ENCODE measurements around the gene MAP4K2. TPM values are rescaled to one million over a fixed set of nuclear protein-coding genes. Genes with fewer than 3 reads are reported as not detected.

The MAP4K2 gene
- total and polyA plus RNA-seq, 4 experiments from 2014 or later: 32.3 to 128 (median 89.8) TPM

DNA sequence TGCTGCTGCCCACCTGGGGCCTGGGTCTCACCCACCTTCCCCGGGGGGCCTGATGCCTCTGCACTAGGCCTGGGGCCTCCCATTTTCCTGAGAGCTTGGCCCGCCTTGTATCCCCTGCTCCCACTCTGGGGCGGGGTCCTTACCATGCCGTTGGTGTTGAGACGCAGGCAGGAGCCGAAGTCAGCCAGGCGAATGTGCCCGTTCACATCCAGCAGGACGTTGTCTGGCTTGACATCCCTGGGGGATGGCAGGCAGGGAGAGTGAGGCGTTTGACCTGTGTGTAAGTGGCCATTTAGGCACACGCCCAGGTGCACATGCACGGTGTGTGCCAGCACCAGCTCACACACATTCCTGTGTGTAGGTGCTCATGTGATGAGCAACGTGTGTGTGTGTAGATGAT, 36.3 kb upstream of the MAP4K2 start:
- Histone ChIP-seq H3K36me3 (ENCODE audit: insufficient read depth, low read length) (no peaks in the 10 kb centered on the region), H3K27ac (ENCODE audit: low read depth, low read length) (no peak overlapping the region), H3K27me3 (ENCODE audit: insufficient read depth, low read length) (no peaks in the 10 kb centered on the region), H3K4me3 (ENCODE audit: low read length in 2 of 2) (no peak overlapping the region), H3K4me1 (ENCODE audit: insufficient read depth, low read length) (peaks cover 8% of the 10 kb centered on the region), H3K9me3 (ENCODE audit: control insufficient read depth in 1 of 2, low read length in 2 of 2) (no peaks in the 10 kb centered on the region)
- peaks cover 0 to 5% of the 10 kb centered on the region in 2 donors for H3K36me3 Mint-ChIP-seq
- DNase-seq: no peak
- peak overlapping the region in 1 of 7 donors; percentile 47 for H3K27ac Mint-ChIP-seq
- no peaks in the 10 kb centered on the region for H3K9me3 Mint-ChIP-seq
- intact Hi-C loops (cut with micrococcal nuclease): no loop called here
- H3K27me3 Mint-ChIP-seq: no peaks in the 10 kb centered on the region
- ChIA-PET POLR2A (ENCODE audit: partially characterized antibody) (interaction anchor here (1.2 to 1.5 kb wide), 2 partner anchors 9 to 38 kb away, joined by 3 to 5 read pairs; no protein-coding TSS in a partner anchor), CTCF (ENCODE audit: partially characterized antibody) (interaction anchor here (1.2 to 1.6 kb wide), 2 partner anchors 49 to 55 kb away, joined by 3 to 4 read pairs; no protein-coding TSS in a partner anchor)
- peaks cover 3 to 16% (median 9%) of the 10 kb centered on the region in 4 donors for H3K4me1 Mint-ChIP-seq
- no peak overlapping the region for H3K4me3 Mint-ChIP-seq

DNA sequence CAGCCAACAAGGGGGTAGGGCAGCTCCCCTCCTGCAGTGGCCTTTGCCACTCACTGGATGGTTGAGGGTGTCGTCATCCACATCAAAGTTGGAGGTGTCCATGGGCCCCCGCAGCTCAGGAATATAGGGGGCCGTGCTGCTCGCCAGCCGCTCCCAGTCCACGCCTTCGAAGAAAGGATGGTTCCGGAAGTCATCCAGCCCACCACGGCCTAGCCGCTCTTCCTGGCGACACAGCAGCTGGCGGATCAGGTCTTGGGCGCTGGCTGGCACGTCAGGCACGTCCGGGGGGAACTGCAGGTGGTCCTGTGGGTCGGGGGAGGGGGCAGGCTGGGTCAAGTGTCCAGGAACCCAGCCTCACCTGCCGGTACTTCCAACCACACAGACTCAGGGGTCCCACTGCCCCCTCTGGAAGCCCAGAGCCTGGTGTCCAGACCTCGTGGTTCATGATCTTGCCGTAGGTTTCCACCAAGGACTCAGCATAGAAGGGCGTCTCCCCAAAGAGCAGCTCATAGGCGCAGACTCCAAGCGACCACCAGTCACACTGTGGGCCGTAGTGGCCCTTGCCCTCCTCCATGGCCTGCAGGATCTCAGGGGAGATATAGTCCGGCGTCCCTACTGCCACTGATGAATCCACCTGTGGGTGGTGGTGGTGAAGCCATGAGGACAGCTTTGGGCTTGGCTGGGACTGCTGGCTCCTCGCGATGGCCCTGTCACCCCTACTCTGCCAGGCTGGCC, 35.8 kb upstream of the MAP4K2 start:
- Histone ChIP-seq H3K27me3 (ENCODE audit: insufficient read depth, low read length) (no peaks in the 10 kb centered on the region), H3K36me3 (ENCODE audit: insufficient read depth, low read length) (no peaks in the 10 kb centered on the region), H3K4me1 (ENCODE audit: insufficient read depth, low read length) (peaks cover 4% of the 10 kb centered on the region), H3K9me3 (ENCODE audit: control insufficient read depth in 1 of 2, low read length in 2 of 2) (no peaks in the 10 kb centered on the region), H3K27ac (ENCODE audit: low read depth, low read length) (no peak overlapping the region), H3K4me3 (ENCODE audit: low read length in 2 of 2) (no peak overlapping the region)
- Mint-ChIP-seq H3K27ac (no peak overlapping the region), H3K9me3 (no peaks in the 10 kb centered on the region), H3K36me3 (peaks cover 0 to 5% of the 10 kb centered on the region in 2 donors), H3K4me3 (no peak overlapping the region), H3K4me1 (peaks cover under 1 to 12% (median 6%) of the 10 kb centered on the region in 4 donors), H3K27me3 (no peaks in the 10 kb centered on the region)
- CTCF ChIA-PET (ENCODE audit: partially characterized antibody): interaction anchor here (1.2 to 1.6 kb wide), 2 partner anchors 49 to 55 kb away, joined by 3 to 4 read pairs; no protein-coding TSS in a partner anchor
- POLR2A ChIA-PET (ENCODE audit: partially characterized antibody): no interaction called here
- peak in 1 of 5 donors; percentile 1 for DNase-seq
- intact Hi-C loops (cut with micrococcal nuclease): no loop called here

DNA sequence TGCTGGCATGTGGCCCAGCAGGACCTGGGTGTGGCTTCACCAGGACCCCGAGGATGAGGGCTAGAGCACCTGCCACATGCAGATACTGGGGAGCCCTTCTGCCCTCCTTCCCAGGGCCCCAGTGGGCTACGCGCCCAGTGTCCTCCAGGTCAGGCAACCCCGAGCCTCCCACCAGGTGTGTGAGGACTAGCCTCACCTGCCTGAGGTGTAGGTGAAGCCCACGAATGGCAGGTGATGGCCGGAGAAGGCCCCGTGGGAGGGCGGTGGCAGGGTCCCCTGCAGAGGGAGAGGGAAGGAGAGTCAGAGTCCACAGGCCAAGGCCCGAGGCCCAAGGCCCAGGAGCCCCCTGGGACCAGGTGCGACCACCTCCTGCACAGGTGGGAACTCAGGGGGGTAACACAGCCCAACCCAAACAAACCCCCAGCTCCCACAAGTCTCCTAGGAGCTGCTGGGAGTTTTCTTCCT, 34.9 kb upstream of the MAP4K2 start:
- POLR2A ChIA-PET (ENCODE audit: partially characterized antibody): no interaction called here
- Histone ChIP-seq H3K4me3 (ENCODE audit: low read length in 2 of 2) (no peak overlapping the region), H3K36me3 (ENCODE audit: insufficient read depth, low read length) (no peaks in the 10 kb centered on the region), H3K27me3 (ENCODE audit: insufficient read depth, low read length) (no peaks in the 10 kb centered on the region), H3K4me1 (ENCODE audit: insufficient read depth, low read length) (no peaks in the 10 kb centered on the region), H3K9me3 (ENCODE audit: control insufficient read depth in 1 of 2, low read length in 2 of 2) (no peaks in the 10 kb centered on the region), H3K27ac (ENCODE audit: low read depth, low read length) (no peak overlapping the region)
- intact Hi-C loops (cut with micrococcal nuclease): no loop called here
- Mint-ChIP-seq H3K4me1 (peaks cover 0 to 5% (median 3%) of the 10 kb centered on the region in 4 donors), H3K27ac (no peak overlapping the region), H3K9me3 (no peaks in the 10 kb centered on the region), H3K4me3 (no peak overlapping the region), H3K27me3 (no peaks in the 10 kb centered on the region), H3K36me3 (peaks cover 0 to 5% of the 10 kb centered on the region in 2 donors)
- CTCF ChIA-PET (ENCODE audit: partially characterized antibody): no interaction called here
- peak in 1 of 5 donors; percentile 25 for DNase-seq

DNA sequence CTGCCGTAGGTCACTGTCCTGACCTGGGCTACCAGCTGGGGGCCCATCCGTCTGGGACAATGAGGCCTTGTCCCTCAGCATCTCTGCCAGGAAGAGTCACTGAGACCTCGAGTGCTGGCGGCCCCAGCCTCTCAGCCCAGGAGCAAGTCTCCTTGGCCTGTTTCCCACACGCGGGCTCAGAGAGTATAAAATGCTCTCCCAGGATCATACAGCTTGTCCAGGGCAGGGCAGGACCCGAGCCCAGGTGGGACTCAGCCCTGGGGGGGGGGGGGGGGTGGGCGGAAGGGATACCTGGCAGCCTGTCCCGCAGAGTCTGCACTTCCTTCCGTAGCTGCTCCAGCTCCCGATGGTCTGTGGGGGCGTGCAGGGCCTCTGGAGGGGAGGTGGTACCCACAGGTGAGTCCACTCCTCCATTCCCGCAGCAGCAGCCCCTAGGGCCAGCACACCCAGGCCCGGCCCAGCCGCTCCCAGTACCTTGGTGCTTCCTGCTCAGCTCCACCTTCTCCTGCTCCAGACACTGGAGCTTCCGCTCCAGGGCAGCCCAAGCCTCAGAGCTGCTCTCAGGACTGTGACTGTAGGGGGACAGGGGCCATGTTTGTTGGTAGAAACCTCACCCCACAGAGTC, 33.5 kb upstream of the MAP4K2 start:
- peak in 1 of 5 donors; percentile 9 for DNase-seq
- no peak overlapping the region for H3K4me3 Mint-ChIP-seq
- Histone ChIP-seq H3K4me3 (ENCODE audit: low read length in 2 of 2) (no peak overlapping the region), H3K36me3 (ENCODE audit: insufficient read depth, low read length) (no peaks in the 10 kb centered on the region), H3K4me1 (ENCODE audit: insufficient read depth, low read length) (no peaks in the 10 kb centered on the region), H3K27me3 (ENCODE audit: insufficient read depth, low read length) (no peaks in the 10 kb centered on the region), H3K27ac (ENCODE audit: low read depth, low read length) (no peak overlapping the region), H3K9me3 (ENCODE audit: control insufficient read depth in 1 of 2, low read length in 2 of 2) (no peaks in the 10 kb centered on the region)
- no peaks in the 10 kb centered on the region for H3K27me3 Mint-ChIP-seq
- H3K4me1 Mint-ChIP-seq: peaks cover 0 to 4% (median 3%) of the 10 kb centered on the region in 4 donors
- CTCF ChIA-PET (ENCODE audit: partially characterized antibody): no interaction called here
- H3K27ac Mint-ChIP-seq: peak overlapping the region in 1 of 7 donors; percentile 46
- H3K36me3 Mint-ChIP-seq: peaks cover 3 to 5% of the 10 kb centered on the region in 2 donors
- H3K9me3 Mint-ChIP-seq: no peaks in the 10 kb centered on the region
- intact Hi-C loops (cut with micrococcal nuclease): no loop called here
- POLR2A ChIA-PET (ENCODE audit: partially characterized antibody): interaction anchor here (1.4 kb wide), 1 partner anchor 58 kb away, joined by 3 read pairs; the partner anchor contains the start of gene SF1

DNA sequence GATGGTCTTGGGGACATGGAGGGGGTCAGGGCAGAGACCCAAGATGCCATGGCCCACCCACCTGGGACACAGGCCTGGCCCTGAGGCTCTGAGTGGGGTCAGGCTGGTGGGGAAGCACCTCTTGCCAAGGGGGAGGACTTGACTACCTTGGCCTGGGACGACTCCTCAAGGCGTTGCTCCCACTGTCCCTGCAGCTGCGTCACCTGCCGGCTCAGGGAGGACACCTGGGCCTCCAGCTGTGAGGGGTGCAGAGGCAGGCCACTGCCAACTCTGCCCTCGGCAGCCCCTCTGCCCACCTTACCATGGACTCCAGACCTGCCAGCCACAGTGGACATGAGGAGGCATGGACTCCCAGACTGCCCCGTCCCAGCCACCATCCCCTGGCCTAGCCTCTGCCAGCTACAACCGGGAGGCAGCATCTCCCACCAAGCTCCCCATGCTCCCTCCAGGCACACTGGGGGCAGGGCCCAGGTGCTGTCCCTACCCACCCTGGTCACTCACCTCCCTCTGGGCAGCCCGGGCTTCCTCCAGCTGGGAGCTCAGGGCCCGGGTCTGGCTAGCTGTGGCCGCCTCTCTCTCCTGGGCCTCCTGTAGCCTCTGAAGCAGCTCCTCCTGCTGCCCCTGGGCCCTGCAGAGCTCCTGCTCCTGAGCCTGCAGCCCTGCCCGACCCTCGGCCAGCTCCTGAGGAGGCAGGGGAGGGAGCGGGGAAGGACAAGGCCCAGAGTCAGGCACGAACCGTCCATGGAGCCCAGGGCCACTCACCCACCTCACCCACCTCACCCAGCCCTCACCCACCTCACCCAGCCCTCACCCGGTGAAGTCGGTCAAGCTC, 32.8 kb upstream of the MAP4K2 start:
- Histone ChIP-seq H3K36me3 (ENCODE audit: insufficient read depth, low read length) (no peaks in the 10 kb centered on the region), H3K27me3 (ENCODE audit: insufficient read depth, low read length) (no peaks in the 10 kb centered on the region), H3K27ac (ENCODE audit: low read depth, low read length) (no peak overlapping the region), H3K4me1 (ENCODE audit: insufficient read depth, low read length) (no peaks in the 10 kb centered on the region), H3K9me3 (ENCODE audit: control insufficient read depth in 1 of 2, low read length in 2 of 2) (no peaks in the 10 kb centered on the region), H3K4me3 (ENCODE audit: low read length in 2 of 2) (no peak overlapping the region)
- H3K9me3 Mint-ChIP-seq: no peaks in the 10 kb centered on the region
- peak in 1 of 5 donors; percentile 18 for DNase-seq
- H3K27me3 Mint-ChIP-seq: no peaks in the 10 kb centered on the region
- H3K27ac Mint-ChIP-seq: no peak overlapping the region
- POLR2A ChIA-PET (ENCODE audit: partially characterized antibody): interaction anchor here (1.4 kb wide), 1 partner anchor 57 kb away, joined by 3 read pairs; the partner anchor contains the start of gene SF1
- CTCF ChIA-PET (ENCODE audit: partially characterized antibody): no interaction called here
- H3K4me3 Mint-ChIP-seq: no peak overlapping the region
- H3K36me3 Mint-ChIP-seq: peaks cover 3 to 5% of the 10 kb centered on the region in 2 donors
- intact Hi-C loops (cut with micrococcal nuclease): no loop called here
- peaks cover 0 to 4% (median 3%) of the 10 kb centered on the region in 4 donors for H3K4me1 Mint-ChIP-seq

- Histone ChIP-seq H3K27me3 (ENCODE audit: insufficient read depth, low read length) (no peaks in the 10 kb centered on the region), H3K4me1 (ENCODE audit: insufficient read depth, low read length) (no peaks in the 10 kb centered on the region), H3K9me3 (ENCODE audit: control insufficient read depth in 1 of 2, low read length in 2 of 2) (no peaks in the 10 kb centered on the region), H3K27ac (ENCODE audit: low read depth, low read length) (no peak overlapping the region), H3K4me3 (ENCODE audit: low read length in 2 of 2) (no peak overlapping the region), H3K36me3 (ENCODE audit: insufficient read depth, low read length) (no peaks in the 10 kb centered on the region)
- CTCF ChIA-PET (ENCODE audit: partially characterized antibody): no interaction called here
- H3K27me3 Mint-ChIP-seq: no peaks in the 10 kb centered on the region
- H3K27ac Mint-ChIP-seq: no peak overlapping the region
- intact Hi-C loops (cut with micrococcal nuclease): no loop called here
- DNase-seq: peak in 1 of 5 donors; percentile 34
- peaks cover 0 to 4% (median 3%) of the 10 kb centered on the region in 4 donors for H3K4me1 Mint-ChIP-seq
- H3K36me3 Mint-ChIP-seq: peaks cover 3 to 5% of the 10 kb centered on the region in 2 donors
- H3K4me3 Mint-ChIP-seq: no peak overlapping the region
- POLR2A ChIA-PET (ENCODE audit: partially characterized antibody): no interaction called here
- H3K9me3 Mint-ChIP-seq: no peaks in the 10 kb centered on the region
Observed at GRCh38 chr11:64834723-64835615, 32.0 kb upstream of the MAP4K2 start.
